GM19372 (cell line): ENCODE measurements around the gene ANKRA2.

Experiments used
- ATAC-seq: cut with Tn5 transposase; IDR thresholded peaks from one replicate; pipeline ENCODE4 v1.9.1; 2021; ENCODE audit warnings: mild to moderate bottlenecking, low read depth, moderate library complexity; ENCODE audit not compliant: unreplicated experiment

The ANKRA2 gene

GRCh38 chr5:73507062-73507461 lies 58.4 kb downstream of the ANKRA2 start:
- no peak for ATAC-seq

DNA sequence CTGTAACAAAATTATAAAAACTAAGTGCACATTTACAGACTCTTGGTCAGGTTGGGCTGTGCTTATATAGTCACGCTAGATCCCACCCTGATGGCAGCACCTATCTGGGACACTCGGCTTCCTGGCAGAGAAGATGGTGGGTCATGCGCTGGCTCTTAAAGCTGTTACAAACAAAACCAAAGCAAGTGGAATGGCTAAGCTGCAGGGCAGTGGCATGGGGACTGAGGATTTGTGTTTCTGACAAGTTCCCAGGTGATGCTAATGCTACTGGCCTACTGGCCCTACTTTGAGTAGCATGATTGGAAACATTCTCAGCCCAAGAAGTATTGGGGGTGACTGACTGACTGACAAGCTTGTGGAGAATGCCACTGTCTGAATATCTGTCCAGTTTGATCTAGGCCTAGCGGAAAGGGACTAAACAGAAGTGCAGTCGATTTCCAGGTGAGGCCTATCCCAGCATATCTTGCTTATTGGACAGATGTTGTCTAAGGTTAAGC lies 58.9 kb downstream of the ANKRA2 start:
- ATAC-seq = no peak
